ENCODE data around the gene BATF3.

BATF3 gene

DNA sequence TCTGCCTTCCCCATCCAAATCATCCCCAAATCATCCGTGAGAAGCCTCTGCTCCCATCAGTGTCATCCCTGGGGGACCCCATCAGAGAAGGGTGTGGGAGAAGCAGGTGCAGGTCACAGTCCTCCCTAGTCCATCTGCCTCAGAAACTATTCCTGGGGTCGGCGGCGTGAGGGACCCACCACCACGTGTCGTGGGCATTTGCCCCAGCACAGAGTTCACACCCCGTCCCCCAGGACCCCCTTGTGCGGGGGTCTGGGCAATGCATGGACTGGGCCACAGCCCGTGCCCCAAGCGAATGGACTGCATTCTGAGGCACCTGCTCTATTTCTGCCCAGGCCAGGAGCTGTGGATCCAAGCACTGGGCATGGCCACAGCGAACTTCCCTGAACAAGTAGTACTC lies 52.6 kb downstream of the BATF3 start:
- Histone ChIP-seq H3K27ac (ENCODE audit: low read length) (no peak overlapping the region), H3K9me3 (ENCODE audit: insufficient read depth, low read length) (no peaks in the 10 kb centered on the region), H3K9ac (ENCODE audit: low read length) (no peak overlapping the region), H2AFZ (ENCODE audit: low read depth, low read length) (no peak overlapping the region), H3K4me2 (ENCODE audit: low read length) (no peak overlapping the region), H3K4me3 (ENCODE audit: low read length) (no peak overlapping the region), H3K27me3 (ENCODE audit: low read depth, low read length) (no peaks in the 10 kb centered on the region), H3K36me3 (replicated peaks; ENCODE audit: low read depth, low read length) (no peaks in the 10 kb centered on the region), H3K79me2 (ENCODE audit: low read length) (no peaks in the 10 kb centered on the region), H4K20me1 (ENCODE audit: insufficient read depth, low read length) (no peaks in the 10 kb centered on the region), H3K4me1 (ENCODE audit: low read length) (peaks cover 8% of the 10 kb centered on the region; the same call in 1 of the 2 replicates)
- TF ChIP-seq EZH2phosphoT487 (IDR thresholded peaks at IDR 0.05; ENCODE audit: low read depth): no peak
- TF ChIP-seq, protein P1, sequence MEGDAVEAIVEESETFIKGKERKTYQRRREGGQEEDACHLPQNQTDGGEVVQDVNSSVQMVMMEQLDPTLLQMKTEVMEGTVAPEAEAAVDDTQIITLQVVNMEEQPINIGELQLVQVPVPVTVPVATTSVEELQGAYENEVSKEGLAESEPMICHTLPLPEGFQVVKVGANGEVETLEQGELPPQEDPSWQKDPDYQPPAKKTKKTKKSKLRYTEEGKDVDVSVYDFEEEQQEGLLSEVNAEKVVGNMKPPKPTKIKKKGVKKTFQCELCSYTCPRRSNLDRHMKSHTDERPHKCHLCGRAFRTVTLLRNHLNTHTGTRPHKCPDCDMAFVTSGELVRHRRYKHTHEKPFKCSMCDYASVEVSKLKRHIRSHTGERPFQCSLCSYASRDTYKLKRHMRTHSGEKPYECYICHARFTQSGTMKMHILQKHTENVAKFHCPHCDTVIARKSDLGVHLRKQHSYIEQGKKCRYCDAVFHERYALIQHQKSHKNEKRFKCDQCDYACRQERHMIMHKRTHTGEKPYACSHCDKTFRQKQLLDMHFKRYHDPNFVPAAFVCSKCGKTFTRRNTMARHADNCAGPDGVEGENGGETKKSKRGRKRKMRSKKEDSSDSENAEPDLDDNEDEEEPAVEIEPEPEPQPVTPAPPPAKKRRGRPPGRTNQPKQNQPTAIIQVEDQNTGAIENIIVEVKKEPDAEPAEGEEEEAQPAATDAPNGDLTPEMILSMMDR (IDR thresholded peaks at IDR 0.05; ENCODE audit: low read depth, low read length): no peak

DNA sequence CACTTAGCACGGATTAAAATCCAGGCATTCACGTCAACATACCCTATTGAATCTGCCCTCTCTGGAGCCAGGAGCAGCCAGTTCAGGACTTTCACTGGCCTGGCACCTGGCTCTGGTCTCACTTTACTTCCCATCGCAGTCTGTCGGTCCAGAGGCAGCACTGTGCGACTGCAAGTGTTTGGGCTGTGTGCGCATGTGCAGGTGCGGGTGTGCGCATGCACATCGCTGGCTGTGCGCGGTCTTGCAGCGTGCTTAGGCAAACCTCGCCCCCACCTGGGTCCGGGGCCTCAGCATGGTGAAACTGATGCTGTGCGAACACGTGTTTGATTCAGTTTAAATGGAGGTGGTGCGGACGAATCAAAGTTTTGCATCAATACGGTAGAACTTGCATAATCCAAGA lies 53.1 kb downstream of the BATF3 start:
- no peaks in the 10 kb centered on the region for H4K20me1 ChIP-seq (ENCODE audit: insufficient read depth, low read length)
- H3K27ac ChIP-seq (ENCODE audit: low read length): no peak overlapping the region
- no peak overlapping the region for H3K4me3 ChIP-seq (ENCODE audit: low read length)
- no peaks in the 10 kb centered on the region for H3K79me2 ChIP-seq (ENCODE audit: low read length)
- no peaks in the 10 kb centered on the region for H3K9me3 ChIP-seq (ENCODE audit: insufficient read depth, low read length)
- H3K4me2 ChIP-seq (ENCODE audit: low read length): no peak overlapping the region
- no peaks in the 10 kb centered on the region for H3K36me3 ChIP-seq (replicated peaks; ENCODE audit: low read depth, low read length)
- TF ChIP-seq, protein P1 (IDR thresholded peaks at IDR 0.05; ENCODE audit: low read depth, low read length): no peak
- TF ChIP-seq EZH2phosphoT487 (IDR thresholded peaks at IDR 0.05; ENCODE audit: low read depth): no peak
- no peaks in the 10 kb centered on the region for H3K27me3 ChIP-seq (ENCODE audit: low read depth, low read length)
- peaks cover 8% of the 10 kb centered on the region; the same call in 1 of the 2 replicates for H3K4me1 ChIP-seq (ENCODE audit: low read length)
- H2AFZ ChIP-seq (ENCODE audit: low read depth, low read length): no peak overlapping the region
- H3K9ac ChIP-seq (ENCODE audit: low read length): no peak overlapping the region

DNA sequence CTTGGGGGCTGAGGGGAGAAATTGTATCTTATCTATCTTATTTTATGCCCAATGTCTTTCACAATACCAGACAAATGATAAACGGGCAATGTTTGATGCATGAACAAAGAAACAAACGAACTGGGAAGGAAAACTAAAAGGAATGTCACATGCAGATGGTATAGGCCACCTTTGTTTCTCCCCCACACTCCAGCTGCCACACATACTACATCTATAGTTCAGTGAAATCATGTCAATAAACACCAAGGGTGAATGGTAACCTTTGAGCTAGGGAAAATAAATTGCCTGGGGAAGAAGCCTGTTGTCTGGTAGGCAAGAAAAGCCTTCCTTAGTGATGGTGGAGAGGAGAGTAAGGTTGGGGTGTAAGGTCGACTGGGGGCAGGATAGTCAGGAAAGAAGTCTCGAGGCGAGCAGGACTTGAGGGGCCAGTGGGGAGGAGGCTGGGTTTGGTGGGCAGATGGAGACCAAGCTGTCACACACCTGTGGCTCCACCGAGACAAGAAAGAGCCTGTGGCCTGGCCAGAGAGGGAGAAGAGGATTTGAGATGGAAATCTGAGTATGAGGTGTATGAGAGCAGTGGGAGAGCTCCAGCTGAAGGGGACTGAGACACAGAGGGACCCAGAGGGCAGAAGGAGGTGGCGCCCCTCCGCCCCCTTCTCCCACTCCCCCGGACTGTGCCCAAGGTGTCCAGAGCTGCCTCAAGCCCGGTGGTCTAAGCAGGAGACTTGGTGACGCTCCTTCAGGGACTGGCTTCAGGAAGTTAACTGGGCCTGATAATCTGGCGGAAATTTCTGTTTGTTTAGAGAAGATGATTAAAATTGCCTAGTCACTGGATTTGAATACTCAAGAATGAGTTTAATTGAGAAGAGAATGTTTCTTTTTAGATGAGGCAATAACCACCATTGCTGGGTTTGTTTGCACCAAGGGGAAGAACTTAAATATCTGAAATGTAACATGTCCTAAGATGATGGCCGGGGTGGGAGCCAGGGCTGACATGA lies 53.8 kb downstream of the BATF3 start:
- Histone ChIP-seq H3K9me3 (ENCODE audit: insufficient read depth, low read length) (peaks cover 5% of the 10 kb centered on the region; the same call in 1 of the 2 replicates), H2AFZ (ENCODE audit: low read depth, low read length) (no peak overlapping the region), H4K20me1 (ENCODE audit: insufficient read depth, low read length) (no peaks in the 10 kb centered on the region), H3K9ac (ENCODE audit: low read length) (no peak overlapping the region), H3K4me2 (ENCODE audit: low read length) (no peak overlapping the region), H3K27me3 (ENCODE audit: low read depth, low read length) (no peaks in the 10 kb centered on the region), H3K4me3 (ENCODE audit: low read length) (no peak overlapping the region), H3K36me3 (replicated peaks; ENCODE audit: low read depth, low read length) (peaks cover 5% of the 10 kb centered on the region), H3K4me1 (ENCODE audit: low read length) (peaks cover 8% of the 10 kb centered on the region; the same call in 1 of the 2 replicates), H3K27ac (ENCODE audit: low read length) (no peak overlapping the region), H3K79me2 (ENCODE audit: low read length) (no peaks in the 10 kb centered on the region)
- TF ChIP-seq, protein P1 (IDR thresholded peaks at IDR 0.05; ENCODE audit: low read depth, low read length): no peak
- no peak for TF ChIP-seq EZH2phosphoT487 (IDR thresholded peaks at IDR 0.05; ENCODE audit: low read depth)

DNA sequence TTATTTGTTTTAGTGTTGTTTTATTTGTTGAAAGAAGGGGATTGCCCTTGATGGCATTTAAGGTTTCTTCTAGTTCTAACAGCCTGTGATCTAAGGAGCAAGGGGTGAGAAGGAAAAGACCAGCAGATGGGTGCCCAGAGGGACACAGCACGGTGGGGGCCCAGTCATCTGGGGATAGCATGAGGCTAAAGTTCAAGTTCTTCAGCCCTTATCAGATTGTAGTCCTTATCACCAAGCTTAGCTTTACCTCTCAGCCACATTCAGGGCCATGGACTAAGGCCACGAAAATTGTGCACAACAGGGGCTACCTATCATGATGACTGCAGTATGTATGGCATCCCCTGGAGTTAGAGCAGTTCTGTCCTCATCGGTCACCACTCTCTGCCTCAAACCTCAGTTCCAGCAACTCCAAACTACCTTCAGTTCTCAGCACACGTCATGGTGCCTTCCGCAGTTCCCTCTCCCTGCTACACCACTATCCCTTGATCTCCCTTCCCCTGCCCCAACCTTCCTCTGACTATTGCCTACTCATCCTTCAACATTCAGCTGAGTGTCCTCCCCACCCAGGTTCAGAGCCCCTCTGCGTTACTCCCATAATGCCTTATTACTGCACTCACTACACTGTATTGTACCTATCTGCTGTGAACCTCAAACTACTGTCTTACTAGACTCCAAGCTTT lies 54.6 kb downstream of the BATF3 start:
- Histone ChIP-seq H2AFZ (ENCODE audit: low read depth, low read length) (no peak overlapping the region), H3K4me1 (ENCODE audit: low read length) (peaks cover 13% of the 10 kb centered on the region), H3K27me3 (ENCODE audit: low read depth, low read length) (no peaks in the 10 kb centered on the region), H3K9me3 (ENCODE audit: insufficient read depth, low read length) (peaks cover 14% of the 10 kb centered on the region; the same call in 1 of the 2 replicates), H4K20me1 (ENCODE audit: insufficient read depth, low read length) (no peaks in the 10 kb centered on the region), H3K9ac (ENCODE audit: low read length) (no peak overlapping the region), H3K4me3 (ENCODE audit: low read length) (no peak overlapping the region), H3K79me2 (ENCODE audit: low read length) (no peaks in the 10 kb centered on the region), H3K36me3 (replicated peaks; ENCODE audit: low read depth, low read length) (peaks cover 13% of the 10 kb centered on the region), H3K4me2 (ENCODE audit: low read length) (no peak overlapping the region), H3K27ac (ENCODE audit: low read length) (no peak overlapping the region)
- TF ChIP-seq, protein P1 (IDR thresholded peaks at IDR 0.05; ENCODE audit: low read depth, low read length): no peak
- no peak for TF ChIP-seq EZH2phosphoT487 (IDR thresholded peaks at IDR 0.05; ENCODE audit: low read depth)
